Endothelial cell of umbilical vein (primary cell): ENCODE measurements around the gene KLK5. TPM values are rescaled to one million over a fixed set of nuclear protein-coding genes. Genes with fewer than 3 reads are reported as not detected.
A peak's percentile ranks its signal among the peaks of the same experiment; 100 is the strongest.

ENCODE experiments used
- BruUV-seq: library from RNA; stranded (reverse); fragments of 400-500 nt; replicated peaks from 2 replicates; lab custom pipeline; 2021; lab: Mats Ljungman, UMichigan
- CTCF ChIA-PET: fragments of 300-600, 350-600 bp; sonication (Branson Sonifier 250); formaldehyde crosslinking; loops from one replicate; lab custom pipeline; 2021; ENCODE audit warnings: antibody characterized with exemption, inconsistent platforms; lab: Charles Lee
- POLR2A ChIA-PET: fragments of 300-600, 350-600 bp; sonication (Branson Sonifier 250); formaldehyde crosslinking; loops from one replicate; lab custom pipeline; 2021; ENCODE audit warnings: antibody characterized with exemption, inconsistent platforms; lab: Charles Lee
- DNase-seq: peaks from one replicate; pipeline ENCODE4 v3.0.0-alpha.2; 2011; ENCODE audit warnings: low read depth, low spot score
- FAIRE-seq: peaks from 2 replicates; lab custom pipeline; 2011; peaks lifted over from hg19 to GRCh38; lab: Jason Lieb, UNC
- H2AFZ ChIP-seq: 2 replicates; pipeline ENCODE4 v1.6.0; 2012; ENCODE audit warnings: low read depth, low read length, control low read depth, inconsistent platforms
- H3K27ac ChIP-seq: 2 replicates; pipeline ENCODE4 v1.5.1; 2011; ENCODE audit warnings: low read depth, mild to moderate bottlenecking, control low read depth, low read length, moderate library complexity; ENCODE audit not compliant: insufficient read depth
- H3K27me3 ChIP-seq, 2 experiments: 2 replicates each; pipeline versions ENCODE4 v1.6.0 to v1.6.1; 2011; ENCODE audit warnings: low read length in 2 of 2, mixed read lengths in 1 of 2; ENCODE audit not compliant: control insufficient read depth in 2 of 2, insufficient read depth in 2 of 2
- H3K36me3 ChIP-seq, 2 experiments: 2 replicates in 1 of 2; 3 replicates in 1 of 2; pipeline ENCODE4 v1.5.1; 2011; ENCODE audit warnings: low read length in 2 of 2, mild to moderate bottlenecking in 1 of 2, moderate library complexity in 1 of 2; ENCODE audit not compliant: control insufficient read depth in 2 of 2, insufficient read depth in 2 of 2; ENCODE audit errors: extremely low read depth in 1 of 2
- H3K4me1 ChIP-seq: 3 replicates; pipeline ENCODE4 v1.5.1; 2011; ENCODE audit warnings: mild to moderate bottlenecking, low read length; ENCODE audit not compliant: control insufficient read depth, insufficient read depth; ENCODE audit errors: extremely low read depth
- H3K4me2 ChIP-seq: 2 replicates; pipeline ENCODE4 v1.6.1; 2011; ENCODE audit warnings: low read length, control low read depth, mixed read lengths; ENCODE audit not compliant: insufficient read depth
- H3K4me3 ChIP-seq, 3 experiments: fragments of 200-600 bp in 1 of 3; sonication (generic), shearing (Covaris generic) in 1 of 3; replicated peaks in 1 of 3; 2 replicates each; pipeline ENCODE4 v1.5.1; 2011 to 2016; ENCODE audit warnings: control low read depth in 3 of 3, low read length in 3 of 3, mild to moderate bottlenecking in 2 of 3, inconsistent platforms in 1 of 3, low read depth in 1 of 3, moderate library complexity in 1 of 3; ENCODE audit not compliant: insufficient read depth in 1 of 3
- H3K79me2 ChIP-seq: 2 replicates; pipeline ENCODE4 v1.6.0; 2012; ENCODE audit warnings: low read length, inconsistent platforms; ENCODE audit not compliant: control insufficient read depth, insufficient read depth
- H3K9ac ChIP-seq: replicated peaks from 2 replicates; pipeline ENCODE3; 2011; ENCODE audit warnings: low read length, control low read depth; ENCODE audit not compliant: insufficient read depth; ENCODE audit errors: extremely low read depth
- H3K9me1 ChIP-seq: replicated peaks from 3 replicates; pipeline ENCODE4 v1.6.0; 2011; ENCODE audit warnings: mild to moderate bottlenecking, low read length; ENCODE audit not compliant: control insufficient read depth, insufficient read depth; ENCODE audit errors: extremely low read depth
- H3K9me3 ChIP-seq: replicated peaks from 2 replicates; pipeline ENCODE4 v1.5.1; 2012; ENCODE audit warnings: low read length, inconsistent platforms; ENCODE audit not compliant: control insufficient read depth, insufficient read depth
- H4K20me1 ChIP-seq: replicated peaks from 2 replicates; pipeline ENCODE3; 2011; ENCODE audit warnings: mild to moderate bottlenecking, low read length; ENCODE audit not compliant: control insufficient read depth, insufficient read depth; ENCODE audit errors: extremely low read depth
- FOS ChIP-seq: IDR thresholded peaks from 2 replicates; pipeline ENCODE4 v1.6.1; 2011; ENCODE audit warnings: mild to moderate bottlenecking, low read length, moderate library complexity, borderline replicate concordance; ENCODE audit not compliant: insufficient read depth
- GATA2 ChIP-seq: IDR thresholded peaks from 2 replicates; pipeline ENCODE4 v1.7.0; 2011; ENCODE audit warnings: low read depth, mild to moderate bottlenecking, moderate library complexity, mixed read lengths, low read length; ENCODE audit not compliant: insufficient read length, insufficient read depth
- JUN ChIP-seq: IDR thresholded peaks from 2 replicates; pipeline ENCODE4 v1.6.1; 2011; ENCODE audit warnings: borderline replicate concordance, low read depth; ENCODE audit not compliant: insufficient read length, insufficient read depth
- MYC ChIP-seq: IDR thresholded peaks from one replicate; pipeline ENCODE4 v1.6.1; 2011; ENCODE audit warnings: mild to moderate bottlenecking, low read depth, low read length
- POLR2A ChIP-seq: IDR thresholded peaks from 2 replicates; pipeline ENCODE4 v1.6.1; 2012; ENCODE audit warnings: low read depth, mild to moderate bottlenecking, control low read depth, low read length
- POLR2AphosphoS5 ChIP-seq: IDR thresholded peaks from 2 replicates; pipeline ENCODE4 v1.6.1; 2012; ENCODE audit warnings: low read depth, mild to moderate bottlenecking, control low read depth, low read length, moderate library complexity; ENCODE audit not compliant: insufficient read depth
- dilution Hi-C: fragments of 300-500 bp; cut with MboI; formaldehyde crosslinking; loops from one replicate; pipeline ENCODE4 v1.15.0; 2019; ENCODE audit warnings: low sequenced_read_pairs; ENCODE audit not compliant: extremely low pct_ligation_motif_present
- intact Hi-C: fragments of 100-400 bp; cut with micrococcal nuclease; formaldehyde crosslinking; loops from one replicate; pipeline ENCODE4 v1.10.0; 2022
- polyA plus RNA-seq, 4 experiments: library from polyadenylated mRNA; depleted of rRNA in 3 of 4; stranded (reverse) in 3 of 4; unstranded in 1 of 4; fragments of >200 nt; gene quantifications; 2 replicates each; pipeline versions ENCODE4 v1.2.1 to v1.2.3, GENCODE V29; 2011 to 2012; ENCODE audit warnings: missing spikeins in 1 of 4
- total RNA-seq: library from RNA; stranded (reverse); gene quantifications from 2 replicates; pipeline ENCODE4 v1.2.3, GENCODE V29; 2021
- TF ChIP-seq, protein P1 (sequence below), 2 donors: IDR thresholded peaks; 1 replicate in 1 of 2; 2 replicates in 1 of 2; pipeline ENCODE4 v1.5.1; 2011; ENCODE audit warnings: low read length in 2 of 2, mild to moderate bottlenecking in 2 of 2, moderate library complexity in 2 of 2, control low read depth in 1 of 2, inconsistent platforms in 1 of 2, low read depth in 1 of 2; ENCODE audit not compliant: insufficient read depth in 1 of 2; ENCODE audit errors: extremely low read depth in 1 of 2
- TF ChIP-seq, protein P2 (sequence below): IDR thresholded peaks from 2 replicates; pipeline ENCODE4 v1.6.1; 2011; ENCODE audit not compliant: insufficient read depth, insufficient read length

The KLK5 gene
- total and polyA plus RNA-seq, 2 donors (not counting 3 experiments of a cell fraction or from before 2014, with no cell fraction given) = not detected

DNA sequence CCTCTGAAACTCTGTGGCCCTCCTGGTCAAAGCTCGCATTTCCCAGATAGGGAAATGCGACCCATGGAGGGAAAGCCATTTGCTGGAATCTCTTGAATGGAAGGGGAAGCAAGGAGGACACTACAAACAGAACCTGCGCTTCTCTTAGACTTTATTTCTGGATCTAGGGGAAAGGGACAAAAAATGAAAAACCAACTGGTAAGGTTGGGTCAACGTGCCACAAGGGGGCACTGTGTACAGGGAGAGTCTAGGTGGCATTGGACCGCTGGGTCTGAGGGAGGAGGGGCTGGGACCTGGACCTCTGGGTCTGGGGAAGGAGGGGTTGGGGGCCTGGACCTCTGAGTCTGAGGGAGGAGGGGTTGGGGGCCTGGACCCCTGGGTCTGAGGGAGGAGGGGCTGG, 46.6 kb downstream of the KLK5 start:
- Histone ChIP-seq H3K9ac (no peak overlapping the region), H3K9me1 (no peaks in the 10 kb centered on the region), H3K4me3 (no peak overlapping the region), H3K27ac (no peak overlapping the region), H3K36me3 (no peaks in the 10 kb centered on the region), H3K9me3 (no peaks in the 10 kb centered on the region), H3K27me3 (peaks cover 8 to 9% of the 10 kb centered on the region in 2 experiments), H3K4me2 (no peak overlapping the region), H2AFZ (no peak overlapping the region), H4K20me1 (no peaks in the 10 kb centered on the region), H3K4me1 (no peaks in the 10 kb centered on the region), H3K79me2 (no peaks in the 10 kb centered on the region)
- intact Hi-C loops = loop anchor here (1.0 kb wide), 1 partner anchor 16 kb away; no protein-coding TSS in a partner anchor
- ChIA-PET POLR2A (no interaction called here), CTCF (interaction anchor here (1.1 to 2.7 kb wide), 2 partner anchors 12 to 16 kb away, joined by 4 to 19 read pairs; no protein-coding TSS in a partner anchor)
- no peak for TF ChIP-seq GATA2
- TF ChIP-seq POLR2AphosphoS5 = no peak
- TF ChIP-seq, protein P1, sequence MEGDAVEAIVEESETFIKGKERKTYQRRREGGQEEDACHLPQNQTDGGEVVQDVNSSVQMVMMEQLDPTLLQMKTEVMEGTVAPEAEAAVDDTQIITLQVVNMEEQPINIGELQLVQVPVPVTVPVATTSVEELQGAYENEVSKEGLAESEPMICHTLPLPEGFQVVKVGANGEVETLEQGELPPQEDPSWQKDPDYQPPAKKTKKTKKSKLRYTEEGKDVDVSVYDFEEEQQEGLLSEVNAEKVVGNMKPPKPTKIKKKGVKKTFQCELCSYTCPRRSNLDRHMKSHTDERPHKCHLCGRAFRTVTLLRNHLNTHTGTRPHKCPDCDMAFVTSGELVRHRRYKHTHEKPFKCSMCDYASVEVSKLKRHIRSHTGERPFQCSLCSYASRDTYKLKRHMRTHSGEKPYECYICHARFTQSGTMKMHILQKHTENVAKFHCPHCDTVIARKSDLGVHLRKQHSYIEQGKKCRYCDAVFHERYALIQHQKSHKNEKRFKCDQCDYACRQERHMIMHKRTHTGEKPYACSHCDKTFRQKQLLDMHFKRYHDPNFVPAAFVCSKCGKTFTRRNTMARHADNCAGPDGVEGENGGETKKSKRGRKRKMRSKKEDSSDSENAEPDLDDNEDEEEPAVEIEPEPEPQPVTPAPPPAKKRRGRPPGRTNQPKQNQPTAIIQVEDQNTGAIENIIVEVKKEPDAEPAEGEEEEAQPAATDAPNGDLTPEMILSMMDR (IDR thresholded peaks at IDR 0.05; ENCODE audit: extremely low read depth in 1 of 2, insufficient read depth in 1 of 2, low read depth in 1 of 2, low read length in 2 of 2) = peak; percentile 42 to 60
- TF ChIP-seq, protein P2, sequence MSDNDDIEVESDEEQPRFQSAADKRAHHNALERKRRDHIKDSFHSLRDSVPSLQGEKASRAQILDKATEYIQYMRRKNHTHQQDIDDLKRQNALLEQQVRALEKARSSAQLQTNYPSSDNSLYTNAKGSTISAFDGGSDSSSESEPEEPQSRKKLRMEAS = no peak
- no peak for TF ChIP-seq POLR2A
- TF ChIP-seq JUN = no peak
- TF ChIP-seq FOS = no peak
- no peak for TF ChIP-seq MYC
- no peak for FAIRE-seq
- DNase-seq = no peak
- no TSS peak for BruUV-seq
- dilution Hi-C loops = no loop called here
